Fibroblast of upper back skin (primary cell): ENCODE data around the gene ADGRL1.

Source experiments
- DNase-seq: peaks from one replicate; pipeline ENCODE4 v3.0.0-alpha.2; 2013

Gene ADGRL1

DNA sequence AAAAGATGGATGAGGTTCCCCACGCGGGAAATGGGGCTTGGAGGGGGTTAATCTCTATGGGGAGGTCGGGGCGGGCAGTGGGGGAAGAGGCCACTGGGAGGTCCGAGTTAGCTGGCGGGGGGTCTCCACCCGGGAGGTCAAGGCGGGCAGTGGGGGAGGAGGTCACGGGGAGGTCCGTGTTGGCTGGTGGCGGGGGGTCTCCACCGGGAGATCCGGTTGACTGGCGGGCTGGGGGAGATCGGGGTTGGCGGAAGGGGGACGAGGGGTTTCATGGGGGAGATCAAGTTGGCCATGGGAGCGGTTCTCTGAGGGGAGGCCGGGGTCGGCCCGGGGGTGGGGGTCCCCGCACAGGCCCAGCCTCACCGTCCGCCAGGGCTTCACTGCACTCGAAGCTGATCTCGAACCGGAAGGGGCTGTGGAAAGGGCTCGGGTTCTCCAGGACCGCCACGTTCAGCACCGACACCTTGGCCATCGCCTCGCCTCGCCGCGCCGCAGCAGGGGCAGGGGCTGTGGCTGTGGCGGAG is 69.9 kb downstream of the ADGRL1 start:
- no peak for DNase-seq

DNA sequence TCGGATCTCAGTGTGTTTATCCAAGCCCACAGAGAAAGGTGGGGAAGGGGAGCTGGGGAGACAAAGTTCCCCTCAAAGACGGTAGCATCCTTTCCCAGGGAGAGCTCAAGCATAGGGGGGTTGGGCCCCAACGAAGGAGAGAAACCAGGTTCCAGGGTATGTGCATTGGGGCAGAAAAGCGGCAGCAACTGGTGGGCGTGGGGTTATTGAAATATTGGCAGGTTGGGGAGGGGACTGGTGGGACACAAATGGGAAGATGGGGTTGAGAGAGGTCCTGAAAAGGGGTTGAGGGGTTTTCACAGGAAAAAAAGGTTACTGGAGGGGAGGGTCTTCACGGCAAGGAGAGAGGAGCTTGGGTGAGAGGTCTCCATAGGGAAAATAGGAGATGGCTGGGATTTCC is 70.6 kb downstream of the ADGRL1 start:
- DNase-seq: no peak

DNA sequence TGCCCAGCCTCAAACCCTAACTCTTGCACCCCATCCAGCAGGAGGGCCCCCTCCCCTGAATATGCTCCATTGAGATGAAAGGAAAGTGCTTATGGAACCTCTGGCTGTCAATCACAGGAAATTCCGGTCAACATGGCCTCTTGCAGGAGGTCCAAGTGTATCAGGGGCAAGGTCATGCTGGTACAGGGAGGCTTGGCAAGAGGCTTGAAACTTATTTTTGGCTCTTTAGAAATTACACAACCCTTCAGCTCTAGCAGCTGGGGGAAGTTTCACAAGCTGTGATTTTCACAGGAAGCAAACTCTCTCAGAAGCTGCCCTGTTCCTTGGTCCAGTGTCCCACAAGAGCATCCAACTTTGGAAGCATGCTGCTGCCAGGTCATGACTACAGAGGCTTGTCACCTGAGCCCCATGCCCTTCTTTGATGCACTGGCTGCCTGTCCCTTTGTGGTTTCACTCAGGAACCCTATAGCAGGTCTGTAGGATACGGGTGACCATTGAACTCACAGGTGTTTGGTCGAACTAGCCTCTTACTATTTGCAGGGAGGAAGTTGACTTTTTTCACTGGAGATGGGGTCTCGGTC is 78.0 kb downstream of the ADGRL1 start:
- DNase-seq: no peak

DNA sequence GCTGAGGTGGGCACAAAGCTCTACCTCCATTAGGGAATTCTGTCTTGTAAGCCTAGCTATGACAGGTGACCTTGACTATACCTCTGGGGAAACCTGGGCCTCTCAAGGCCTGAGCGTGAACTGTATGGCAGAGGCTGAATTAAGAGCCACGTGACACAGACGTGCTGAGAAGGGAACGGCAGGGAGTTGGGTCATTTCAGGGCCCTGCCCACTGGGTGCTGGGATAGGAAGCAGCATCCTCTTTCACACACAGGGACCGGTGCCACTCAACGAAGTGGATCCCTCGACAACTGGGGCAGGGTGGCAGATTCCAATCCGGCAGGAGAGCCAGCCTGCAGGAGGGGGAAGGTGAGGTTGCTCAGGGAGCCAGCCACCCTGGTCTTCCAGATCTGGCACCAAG is 78.8 kb downstream of the ADGRL1 start:
- DNase-seq: no peak

DNA sequence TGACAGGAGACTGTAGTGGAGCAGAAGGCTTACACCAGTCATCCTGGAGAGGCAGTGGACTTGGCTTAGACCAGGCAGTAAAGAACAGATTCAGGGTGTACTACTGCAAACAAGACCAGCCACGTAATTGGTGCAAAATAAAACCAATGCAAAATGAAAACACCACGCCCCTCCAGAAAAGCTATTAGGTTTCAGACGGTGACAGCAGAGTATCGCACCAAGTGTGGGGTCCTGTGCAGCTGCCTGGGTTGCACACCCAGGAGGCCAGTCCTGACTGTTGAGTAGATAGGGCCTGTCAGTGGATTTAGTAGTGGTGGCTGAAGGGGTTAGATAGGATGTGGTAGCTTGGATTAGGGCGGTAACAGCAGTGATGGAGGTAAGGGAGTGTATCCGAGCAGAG is 83.0 kb downstream of the ADGRL1 start:
- DNase-seq: no peak

DNA sequence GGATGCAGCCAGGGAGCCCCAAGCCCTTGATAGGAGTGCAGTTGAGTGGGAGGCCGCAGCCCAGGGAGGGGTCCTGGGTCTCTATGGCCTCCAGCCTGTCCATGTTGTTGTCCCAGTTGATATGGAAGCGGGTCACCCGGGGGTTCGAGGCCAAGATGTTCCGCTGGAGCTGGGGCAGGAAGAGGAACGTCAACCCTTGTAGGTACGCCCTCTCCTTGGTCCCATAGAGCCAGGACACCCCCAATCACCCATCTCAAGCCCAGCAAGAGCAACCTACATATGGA is 85.5 kb downstream of the ADGRL1 start:
- DNase-seq: no peak

DNA sequence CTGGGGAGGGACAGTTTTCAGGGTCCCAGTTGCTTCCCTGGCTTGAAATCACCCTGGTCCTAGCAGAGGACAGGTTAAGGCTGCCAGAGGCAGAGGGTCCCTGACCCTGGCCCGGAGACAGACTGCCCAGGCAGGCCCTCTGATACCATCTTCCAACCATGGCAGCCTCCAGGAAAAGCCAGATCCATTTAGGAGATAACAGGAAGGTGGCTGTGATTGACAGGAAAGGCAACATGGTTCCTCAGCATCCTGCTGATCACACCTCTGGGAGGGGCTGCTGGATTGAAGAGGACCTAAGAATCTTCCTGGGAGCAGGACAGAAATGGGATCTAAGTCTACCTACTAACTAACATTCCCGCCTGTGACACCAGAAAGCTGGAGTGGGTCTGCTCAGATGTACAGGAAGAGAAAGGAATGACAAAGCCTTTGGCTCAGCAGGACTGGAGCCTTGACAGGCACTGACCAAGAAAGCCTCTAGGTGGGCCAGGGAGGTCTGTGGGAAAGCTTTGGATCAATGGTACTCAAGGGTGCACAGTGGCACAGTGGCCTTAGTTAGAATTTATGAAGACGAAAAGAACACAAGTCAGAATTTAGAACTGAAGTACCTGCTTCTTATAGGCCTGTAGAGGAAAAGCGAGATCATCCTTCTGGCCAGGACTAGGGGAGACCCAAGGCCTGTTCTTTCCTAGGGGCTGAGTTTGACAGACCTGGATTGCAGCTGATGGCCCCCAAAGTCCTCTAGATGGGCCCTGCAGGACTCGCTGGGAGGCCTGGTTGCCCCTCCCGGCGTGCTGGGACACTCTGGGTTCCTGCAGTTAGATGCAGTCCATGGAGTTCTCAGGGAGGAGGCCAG is 86.1 kb downstream of the ADGRL1 start:
- DNase-seq: no peak

DNA sequence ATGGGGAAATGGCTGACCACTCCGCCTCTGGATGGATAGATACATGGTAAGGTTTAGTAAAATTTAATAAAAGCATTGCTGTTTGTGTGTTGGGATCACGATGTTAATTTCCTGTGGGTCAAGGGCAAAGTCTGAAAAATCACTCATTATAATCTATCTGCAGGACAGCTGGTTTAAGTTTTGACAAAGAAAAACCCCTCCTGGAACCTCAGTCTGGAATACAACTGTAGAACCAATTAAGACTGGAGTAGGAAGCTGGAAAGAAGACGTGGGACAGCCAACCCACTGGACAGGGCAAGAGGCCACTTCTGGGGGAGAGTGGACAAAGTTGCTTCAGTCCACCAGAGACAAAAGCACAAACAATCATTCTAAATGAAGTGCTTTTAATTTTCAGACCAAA is 86.8 kb downstream of the ADGRL1 start:
- no peak for DNase-seq

DNA sequence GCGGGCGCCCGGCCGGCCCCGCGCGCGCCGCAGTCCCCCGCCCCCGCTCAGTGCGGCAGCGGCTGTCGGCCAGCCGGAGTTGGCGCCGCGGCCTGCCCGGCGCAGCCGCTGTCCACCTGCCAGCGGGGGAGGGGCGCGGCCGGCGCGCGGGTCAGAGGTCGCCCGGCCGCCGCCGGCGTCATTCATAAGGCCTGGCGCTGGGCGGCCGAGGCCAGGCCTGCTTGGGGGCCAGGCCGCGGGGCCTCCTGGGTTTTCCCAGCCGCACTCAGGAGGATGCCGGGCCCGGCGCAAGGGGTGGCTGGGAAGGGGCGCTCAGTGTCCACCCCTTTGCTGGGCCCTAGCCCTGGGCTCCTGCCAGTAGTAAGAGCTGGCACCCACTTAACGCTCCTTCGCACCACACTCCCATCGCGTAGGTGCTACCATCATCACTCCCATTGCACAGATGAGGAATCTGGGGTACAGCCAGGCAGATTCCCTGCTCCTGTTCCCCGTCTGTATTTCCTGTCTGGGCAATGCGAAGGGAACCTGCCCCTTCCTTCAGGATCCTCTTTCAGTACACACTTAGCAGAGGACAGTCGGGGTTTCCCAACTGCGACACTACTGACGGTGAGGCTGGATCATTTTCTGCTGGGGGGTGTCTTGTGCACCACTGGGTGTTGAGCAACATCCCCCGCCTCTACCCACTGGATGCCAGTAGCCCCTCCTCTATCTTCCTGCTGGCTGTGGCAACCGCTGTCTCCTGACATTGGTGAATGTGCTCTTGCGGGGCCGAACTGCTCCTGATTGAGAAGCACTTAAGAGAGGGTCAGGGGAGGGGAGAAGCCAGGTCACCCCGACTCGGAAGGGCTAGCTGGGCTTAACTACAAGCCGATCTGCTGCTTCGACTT is 87.6 kb downstream of the ADGRL1 start:
- peak; percentile 35 for DNase-seq

DNA sequence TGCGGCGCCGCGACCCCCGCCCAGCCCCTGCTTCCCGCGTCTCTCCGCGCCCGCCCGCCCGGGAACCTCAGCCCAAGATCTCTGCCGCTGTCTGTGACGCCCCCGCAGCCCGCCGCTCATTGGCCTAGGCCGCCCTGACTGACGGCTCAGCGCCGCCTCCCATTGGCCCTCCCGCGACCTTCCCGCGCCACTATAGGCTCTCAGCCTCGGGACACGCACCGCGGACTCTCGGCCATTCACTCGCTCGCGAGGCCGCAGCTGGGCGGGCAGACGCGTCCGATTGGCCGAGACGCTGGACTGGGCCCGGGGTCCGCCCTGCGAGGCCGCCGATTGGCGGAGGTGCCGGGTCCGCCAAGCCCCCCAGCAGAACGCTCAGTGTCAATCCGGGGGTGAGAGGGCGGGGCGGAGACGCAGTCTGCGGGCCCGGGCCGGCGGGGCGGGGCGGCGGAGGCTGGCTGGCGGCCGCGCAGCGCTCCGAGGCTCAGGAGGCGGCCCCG is 88.3 kb downstream of the ADGRL1 start, which contains the start of gene PRKACA:
TSS of gene PRKACA (minus strand) at position 95 of the 497 bp plus-strand sequence. CDS start 215 bp downstream, outside the sequence.
- DNase-seq: peak; percentile 99

DNA sequence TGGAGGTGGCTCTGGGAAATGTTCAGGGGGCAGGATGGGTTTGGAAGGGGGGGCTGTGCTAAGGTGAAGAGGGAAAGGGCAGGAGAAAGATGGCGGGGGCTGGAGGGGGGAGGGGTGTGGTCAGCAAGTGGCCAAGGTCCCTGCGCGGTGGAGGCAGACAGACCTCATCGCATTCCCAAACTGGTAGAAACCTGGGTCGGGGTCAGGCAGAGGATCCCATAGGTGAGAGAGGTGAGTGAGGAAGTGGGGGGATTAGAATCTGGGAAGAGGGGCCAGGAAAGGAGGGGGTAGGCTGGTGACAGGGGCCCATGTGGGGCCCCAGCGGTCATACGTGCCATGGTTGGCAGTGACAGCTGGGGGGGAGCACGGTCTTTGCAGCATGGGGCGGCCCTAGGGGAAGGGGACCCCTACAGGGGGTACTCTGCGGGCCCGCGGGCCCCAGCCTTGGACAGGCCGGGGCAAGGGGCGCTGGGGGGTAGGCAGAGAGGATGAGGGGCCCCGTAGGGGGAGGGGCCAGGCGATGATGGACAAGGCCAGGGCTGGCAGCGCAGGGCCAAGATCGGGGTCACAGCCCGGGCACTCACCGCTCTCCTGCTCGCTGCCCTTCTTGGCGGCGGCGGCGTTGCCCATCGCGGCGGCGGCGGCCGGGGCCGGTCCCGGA is 88.9 kb downstream of the ADGRL1 start:
- no peak for DNase-seq

DNA sequence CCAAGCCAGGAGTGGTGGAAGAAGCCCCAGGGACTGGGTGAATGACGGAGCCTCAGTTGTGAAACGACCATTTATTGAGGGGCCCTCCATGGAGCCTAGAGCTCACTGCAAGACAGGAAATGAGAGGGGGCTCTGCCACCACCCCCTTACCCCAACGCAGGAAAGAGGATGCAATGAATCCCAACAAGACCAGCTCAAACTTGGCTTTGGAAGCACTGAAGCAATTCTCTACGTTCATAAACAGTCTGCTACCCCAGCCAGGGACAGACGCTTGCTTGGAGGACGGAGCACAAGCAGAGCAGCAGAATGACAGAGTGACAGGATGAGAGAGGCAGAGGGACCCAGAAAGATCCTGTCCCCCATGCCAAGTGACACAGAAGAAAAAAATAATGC is 89.4 kb downstream of the ADGRL1 start:
- no peak for DNase-seq

DNA sequence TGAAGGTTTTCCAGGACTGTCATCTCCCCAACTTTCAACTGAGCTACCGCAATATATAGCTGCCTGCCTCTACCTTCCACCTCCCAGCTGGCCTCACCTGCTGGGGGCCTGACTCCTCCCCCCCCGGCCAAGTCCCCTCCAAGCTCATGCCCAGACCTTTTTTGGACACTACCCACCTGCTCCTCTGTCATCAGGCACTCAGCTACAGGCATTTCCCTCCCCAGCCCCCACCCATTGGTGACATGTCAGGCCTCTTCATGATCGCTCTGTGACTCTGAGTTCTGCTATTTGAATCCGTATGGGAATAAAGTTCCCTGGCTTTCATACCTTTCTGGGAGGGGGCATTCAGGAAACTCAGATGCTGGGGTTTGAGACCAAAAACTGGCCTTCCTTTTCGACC is 90.2 kb downstream of the ADGRL1 start:
- no peak for DNase-seq

DNA sequence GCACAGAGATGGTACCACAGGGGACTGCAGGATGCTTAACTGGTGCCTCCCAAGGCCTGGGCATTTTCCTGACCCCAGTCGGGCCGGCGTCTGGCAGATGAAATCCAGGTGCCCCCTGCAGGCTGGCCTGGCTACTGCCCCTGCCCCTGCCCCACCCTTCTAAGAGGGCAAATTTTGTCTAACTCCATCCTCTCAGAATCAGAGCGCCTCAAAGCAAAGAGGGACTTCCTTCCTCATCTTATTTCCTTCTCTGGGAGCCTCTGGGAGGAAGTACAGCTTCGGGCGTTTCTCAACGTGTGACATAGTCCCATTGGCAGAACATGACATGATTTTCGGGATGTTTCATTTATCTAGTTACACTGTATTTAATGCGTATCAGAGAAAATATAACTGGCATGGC is 91.1 kb downstream of the ADGRL1 start:
- no peak for DNase-seq

DNA sequence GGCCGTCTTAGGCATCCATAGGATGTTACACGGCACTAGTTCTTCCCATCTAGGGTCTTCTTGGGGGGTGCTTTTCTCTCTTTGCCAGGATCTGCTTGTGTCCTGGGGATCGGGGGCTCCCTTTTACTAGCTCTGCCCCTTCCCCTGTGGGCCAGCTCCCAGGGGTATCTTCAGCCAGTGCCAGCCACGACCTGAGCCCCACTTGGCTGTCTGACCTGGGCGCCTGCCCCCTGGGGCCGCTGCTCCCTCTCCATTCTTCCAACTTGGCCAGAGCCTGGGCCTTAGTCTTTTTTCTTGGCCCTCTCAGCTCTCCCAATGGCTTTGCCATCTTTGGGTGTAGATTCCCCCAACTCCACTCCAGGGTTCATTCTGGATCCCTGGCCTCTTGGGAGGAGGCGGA is 91.5 kb downstream of the ADGRL1 start:
- no peak for DNase-seq

DNA sequence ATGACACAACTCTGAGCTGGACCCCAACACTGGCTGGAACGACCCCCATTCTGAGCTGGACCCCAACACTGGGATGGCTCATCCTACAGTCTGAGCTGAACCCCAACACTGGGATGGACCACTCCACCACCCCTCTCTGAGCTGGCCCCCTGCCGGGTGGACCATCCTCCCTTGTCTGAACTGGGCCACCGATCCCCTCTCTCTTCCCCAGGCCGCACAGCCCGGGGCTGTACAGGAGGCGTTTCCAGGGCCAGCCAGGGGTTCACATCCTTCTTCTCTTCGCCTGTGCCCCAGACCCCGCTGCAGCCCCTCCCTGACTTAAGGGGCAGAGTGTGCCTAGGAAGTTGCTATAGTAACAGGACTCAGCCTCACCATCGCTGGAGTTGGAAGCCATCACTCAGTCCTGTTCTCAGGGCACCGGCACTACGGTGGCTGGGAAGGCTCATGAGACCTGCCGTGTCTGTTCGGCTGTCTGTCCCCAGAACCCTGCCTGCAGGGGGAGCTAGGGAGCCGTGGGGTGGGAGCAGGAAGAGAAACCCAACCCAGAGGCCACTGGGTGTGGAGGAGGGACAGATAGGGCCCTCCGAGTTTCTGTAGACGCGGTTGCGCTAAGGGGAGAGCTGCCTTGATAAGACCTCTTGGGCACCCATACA is 92.1 kb downstream of the ADGRL1 start:
- DNase-seq: no peak

DNA sequence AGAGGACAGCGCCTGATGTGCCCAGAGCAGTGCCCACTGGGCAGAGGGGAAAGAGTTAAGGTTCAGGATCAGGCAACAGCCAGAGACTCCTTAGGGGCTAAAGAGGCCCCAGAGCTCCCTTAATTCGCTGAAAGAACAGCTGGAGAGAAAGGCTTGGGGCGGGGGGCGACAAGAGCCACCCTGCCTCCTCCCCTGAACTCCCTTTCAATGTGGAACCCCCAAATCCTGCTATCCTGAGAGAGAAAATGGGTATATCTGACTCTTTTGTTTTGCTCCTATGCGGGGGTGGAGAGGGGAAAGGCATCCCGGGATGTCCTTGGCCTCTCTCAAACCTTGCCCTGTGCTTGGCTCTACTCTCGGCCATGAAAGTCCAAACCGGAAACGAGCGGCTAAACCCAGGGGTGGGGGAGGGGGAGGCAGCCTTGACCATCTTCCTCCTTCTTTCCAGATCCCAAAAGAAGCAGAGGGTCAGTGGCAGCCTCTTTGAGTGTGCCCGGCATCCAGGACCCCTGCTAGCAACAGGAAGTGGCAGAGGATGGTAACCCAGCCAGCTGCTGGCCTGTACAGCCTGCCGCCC is 93.1 kb downstream of the ADGRL1 start:
- DNase-seq: no peak

DNA sequence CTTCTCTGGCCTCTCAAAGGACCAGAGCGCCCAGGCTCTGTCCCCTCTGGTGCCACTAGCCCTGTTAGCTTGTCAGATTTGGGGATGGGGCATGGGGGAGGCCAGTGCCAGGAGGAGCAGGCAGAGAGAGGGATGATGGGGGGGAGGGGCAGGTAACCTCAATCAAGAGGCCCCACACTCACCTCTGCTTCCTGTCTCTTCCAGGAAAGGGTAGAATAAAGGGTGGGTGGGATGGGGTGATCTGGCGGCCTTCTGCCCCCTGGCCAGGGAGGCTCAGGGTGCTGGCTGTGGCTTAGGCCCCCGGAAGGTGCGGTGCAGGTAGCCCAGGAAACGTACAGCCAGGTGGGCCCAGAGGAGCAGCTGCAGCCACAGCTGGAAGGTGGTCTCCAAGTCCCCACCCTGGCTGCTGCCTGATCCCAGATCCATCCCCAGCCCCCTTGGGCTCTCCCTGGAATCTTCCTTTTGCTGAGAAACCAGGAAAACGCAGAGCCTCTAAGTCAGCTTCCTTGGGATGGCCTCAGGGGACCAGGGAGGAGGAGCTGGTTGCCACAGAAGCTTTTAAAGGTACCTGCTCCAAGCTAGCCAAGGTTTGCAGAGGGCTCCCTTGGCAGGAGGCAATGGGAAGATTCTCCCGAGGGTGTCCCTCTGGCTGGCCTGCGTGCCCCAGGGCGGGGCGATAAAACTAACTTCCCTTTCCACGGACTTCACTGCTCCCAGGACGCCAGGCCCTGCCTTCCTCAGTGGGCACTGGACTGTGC is 93.7 kb downstream of the ADGRL1 start:
- peak; percentile 26 for DNase-seq

DNA sequence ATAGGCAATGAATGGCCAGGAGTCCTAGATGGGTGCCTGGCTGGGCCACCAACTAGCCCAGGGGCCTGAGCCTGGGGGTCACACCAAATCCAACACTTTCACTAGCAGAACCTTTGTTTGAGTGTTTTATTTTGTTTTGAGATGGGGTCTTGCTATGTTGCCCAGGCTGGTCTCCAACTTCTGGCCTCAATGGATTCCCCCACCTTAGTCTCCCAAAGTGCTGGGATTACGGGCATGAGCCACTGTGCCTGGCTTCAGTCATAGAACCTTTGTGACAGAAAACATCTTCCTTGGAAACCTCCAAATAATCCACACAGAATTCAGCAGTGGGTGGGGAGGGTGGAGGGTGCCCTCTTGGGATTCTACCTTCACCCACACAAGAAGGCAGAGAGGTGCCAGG is 94.5 kb downstream of the ADGRL1 start:
- no peak for DNase-seq

DNA sequence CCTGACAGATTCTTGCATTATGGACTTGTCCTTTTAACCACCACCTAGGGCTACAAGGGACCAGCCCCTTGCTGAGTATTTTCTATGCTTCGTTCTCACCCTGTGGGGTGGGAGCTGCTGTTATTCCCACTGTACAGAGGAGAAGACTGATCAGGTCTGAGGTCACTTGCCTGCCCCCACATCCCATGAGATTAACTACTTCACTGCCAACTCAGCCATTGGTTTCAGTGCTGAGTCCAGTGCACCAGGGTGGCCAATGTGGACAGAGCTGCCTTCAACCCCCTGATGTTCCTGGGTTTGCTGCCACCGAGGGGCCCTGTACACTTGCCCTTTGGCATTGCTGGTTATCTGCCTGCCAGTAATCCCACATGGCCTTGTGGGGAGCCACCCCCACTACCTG is 95.3 kb downstream of the ADGRL1 start:
- no peak for DNase-seq
